ENCODE results near the gene RASSF3. TPM values are rescaled to one million over a fixed set of nuclear protein-coding genes. Genes with fewer than 3 reads are reported as not detected.

RASSF3 gene
- polyA plus RNA-seq, 1 donor from 2014 or later, result 0.06 TPM

GRCh38 chr12:64740646-64741045, 130.4 kb downstream of the RASSF3 start:
- Histone ChIP-seq H3K27ac (ENCODE audit: low read length) (no peak overlapping the region), H3K9ac (ENCODE audit: low read length) (no peak overlapping the region), H2AFZ (ENCODE audit: low read depth, low read length) (no peak overlapping the region), H3K9me2 (ENCODE audit: insufficient read depth, low read length) (no peaks in the 10 kb centered on the region), H3K4me3 (ENCODE audit: low read length) (no peak overlapping the region), H3F3A (ENCODE audit: insufficient read depth, low read length, poor library complexity, severe bottlenecking) (no peaks in the 10 kb centered on the region), H3K27me3 (ENCODE audit: insufficient read depth, low read depth, low read length) (no peaks in the 10 kb centered on the region), H3K79me2 (replicated peaks; ENCODE audit: insufficient read depth, low read length) (no peaks in the 10 kb centered on the region), H3K9me3 (ENCODE audit: low read length) (no peaks in the 10 kb centered on the region), H4K20me1 (ENCODE audit: insufficient read depth) (no peaks in the 10 kb centered on the region), H3K36me3 (ENCODE audit: insufficient read depth, low read length) (peaks cover 17% of the 10 kb centered on the region), H3K4me2 (ENCODE audit: low read length) (no peak overlapping the region)
- TF ChIP-seq EZH2 (IDR thresholded peaks at IDR 0.05; ENCODE audit: borderline replicate concordance, insufficient read depth, low read length, poor library complexity, severe bottlenecking) (no peak), POLR2AphosphoS5 (IDR thresholded peaks at IDR 0.05) (no peak), SMC3 (conservative IDR thresholded peaks at IDR 0.05; ENCODE audit: poor library complexity) (no peak), TAF1 (IDR thresholded peaks at IDR 0.05; ENCODE audit: low read depth) (no peak), CTCF (IDR thresholded peaks at IDR 0.05; ENCODE audit: poor library complexity, severe bottlenecking) (no peak), MXI1 (conservative IDR thresholded peaks at IDR 0.05; ENCODE audit: poor library complexity, severe bottlenecking) (no peak), EP300 (conservative IDR thresholded peaks at IDR 0.05; ENCODE audit: poor library complexity, severe bottlenecking) (no peak), RAD21 (conservative IDR thresholded peaks at IDR 0.05) (no peak)
- TF ChIP-seq, protein P1, sequence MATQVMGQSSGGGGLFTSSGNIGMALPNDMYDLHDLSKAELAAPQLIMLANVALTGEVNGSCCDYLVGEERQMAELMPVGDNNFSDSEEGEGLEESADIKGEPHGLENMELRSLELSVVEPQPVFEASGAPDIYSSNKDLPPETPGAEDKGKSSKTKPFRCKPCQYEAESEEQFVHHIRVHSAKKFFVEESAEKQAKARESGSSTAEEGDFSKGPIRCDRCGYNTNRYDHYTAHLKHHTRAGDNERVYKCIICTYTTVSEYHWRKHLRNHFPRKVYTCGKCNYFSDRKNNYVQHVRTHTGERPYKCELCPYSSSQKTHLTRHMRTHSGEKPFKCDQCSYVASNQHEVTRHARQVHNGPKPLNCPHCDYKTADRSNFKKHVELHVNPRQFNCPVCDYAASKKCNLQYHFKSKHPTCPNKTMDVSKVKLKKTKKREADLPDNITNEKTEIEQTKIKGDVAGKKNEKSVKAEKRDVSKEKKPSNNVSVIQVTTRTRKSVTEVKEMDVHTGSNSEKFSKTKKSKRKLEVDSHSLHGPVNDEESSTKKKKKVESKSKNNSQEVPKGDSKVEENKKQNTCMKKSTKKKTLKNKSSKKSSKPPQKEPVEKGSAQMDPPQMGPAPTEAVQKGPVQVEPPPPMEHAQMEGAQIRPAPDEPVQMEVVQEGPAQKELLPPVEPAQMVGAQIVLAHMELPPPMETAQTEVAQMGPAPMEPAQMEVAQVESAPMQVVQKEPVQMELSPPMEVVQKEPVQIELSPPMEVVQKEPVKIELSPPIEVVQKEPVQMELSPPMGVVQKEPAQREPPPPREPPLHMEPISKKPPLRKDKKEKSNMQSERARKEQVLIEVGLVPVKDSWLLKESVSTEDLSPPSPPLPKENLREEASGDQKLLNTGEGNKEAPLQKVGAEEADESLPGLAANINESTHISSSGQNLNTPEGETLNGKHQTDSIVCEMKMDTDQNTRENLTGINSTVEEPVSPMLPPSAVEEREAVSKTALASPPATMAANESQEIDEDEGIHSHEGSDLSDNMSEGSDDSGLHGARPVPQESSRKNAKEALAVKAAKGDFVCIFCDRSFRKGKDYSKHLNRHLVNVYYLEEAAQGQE (IDR thresholded peaks at IDR 0.05; ENCODE audit: borderline replicate concordance), result no peak

GRCh38 chr12:64742416-64742815, 132.1 kb downstream of the RASSF3 start:
- Histone ChIP-seq H3K27ac (ENCODE audit: low read length) (no peak overlapping the region), H3K9me2 (ENCODE audit: insufficient read depth, low read length) (no peaks in the 10 kb centered on the region), H4K20me1 (ENCODE audit: insufficient read depth) (no peaks in the 10 kb centered on the region), H3K4me2 (ENCODE audit: low read length) (no peak overlapping the region), H3K9me3 (ENCODE audit: low read length) (no peaks in the 10 kb centered on the region), H3K4me3 (ENCODE audit: low read length) (no peak overlapping the region), H2AFZ (ENCODE audit: low read depth, low read length) (no peak overlapping the region), H3K36me3 (ENCODE audit: insufficient read depth, low read length) (peaks cover 16% of the 10 kb centered on the region), H3K79me2 (replicated peaks; ENCODE audit: insufficient read depth, low read length) (no peaks in the 10 kb centered on the region), H3K9ac (ENCODE audit: low read length) (no peak overlapping the region), H3F3A (ENCODE audit: insufficient read depth, low read length, poor library complexity, severe bottlenecking) (no peaks in the 10 kb centered on the region), H3K27me3 (ENCODE audit: insufficient read depth, low read depth, low read length) (no peaks in the 10 kb centered on the region)
- no peak for TF ChIP-seq EZH2 (IDR thresholded peaks at IDR 0.05; ENCODE audit: borderline replicate concordance, insufficient read depth, low read length, poor library complexity, severe bottlenecking)
- no peak for TF ChIP-seq RAD21 (conservative IDR thresholded peaks at IDR 0.05)
- TF ChIP-seq CTCF (IDR thresholded peaks at IDR 0.05; ENCODE audit: poor library complexity, severe bottlenecking), result no peak
- no peak for TF ChIP-seq EP300 (conservative IDR thresholded peaks at IDR 0.05; ENCODE audit: poor library complexity, severe bottlenecking)
- TF ChIP-seq SMC3 (conservative IDR thresholded peaks at IDR 0.05; ENCODE audit: poor library complexity), result no peak
- no peak for TF ChIP-seq TAF1 (IDR thresholded peaks at IDR 0.05; ENCODE audit: low read depth)
- TF ChIP-seq MXI1 (conservative IDR thresholded peaks at IDR 0.05; ENCODE audit: poor library complexity, severe bottlenecking), result no peak
- no peak for TF ChIP-seq POLR2AphosphoS5 (IDR thresholded peaks at IDR 0.05)
- TF ChIP-seq, protein P1 (IDR thresholded peaks at IDR 0.05; ENCODE audit: borderline replicate concordance), result no peak

Data from neural cell (in vitro differentiated cells).